Activated naive CD4-positive, alpha-beta T cell treated with anti-CD3 and anti-CD28 coated beads for 36 hours (primary cell): Measurements from ENCODE around the gene PPP1R3E. TPM values are rescaled to one million over a fixed set of nuclear protein-coding genes. Genes with fewer than 3 reads are reported as not detected.
A peak's percentile ranks its signal among the peaks of the same experiment; 100 is the strongest.

Experiments
- CTCF ChIA-PET: fragments of 350-600 bp; sonication (Branson Sonifier 250); formaldehyde crosslinking; loops from one replicate; lab custom pipeline; 2021; ENCODE audit warnings: antibody characterized with exemption; lab: Charles Lee
- DNase-seq: peaks from one replicate; pipeline ENCODE4 v3.0.0-alpha.2; 2020
- H3K27ac Mint-ChIP-seq: one replicate; pipeline ENCODE4 v1.8.0; 2021; ENCODE audit warnings: mild to moderate bottlenecking, mixed read lengths
- H3K27me3 Mint-ChIP-seq: one replicate; pipeline ENCODE4 v1.8.0; 2021; ENCODE audit warnings: low read depth, mixed read lengths
- H3K36me3 Mint-ChIP-seq: one replicate; pipeline ENCODE4 v1.8.0; 2021; ENCODE audit warnings: low read depth, mixed read lengths
- H3K4me1 Mint-ChIP-seq: one replicate; pipeline ENCODE4 v1.8.0; 2021; ENCODE audit warnings: low read depth, mixed read lengths
- H3K4me3 Mint-ChIP-seq: one replicate; pipeline ENCODE4 v1.8.0; 2021; ENCODE audit warnings: mild to moderate bottlenecking, moderate library complexity, mixed read lengths
- H3K9me3 Mint-ChIP-seq: one replicate; pipeline ENCODE4 v1.8.0; 2021; ENCODE audit warnings: mixed read lengths
- intact Hi-C: fragments of 100-400 bp; cut with micrococcal nuclease; formaldehyde crosslinking; loops from one replicate; pipeline ENCODE4 v1.15.1; 2023
- total RNA-seq, 2 experiments: library from RNA; stranded (reverse); gene quantifications; one replicate each; pipeline ENCODE4 v1.2.3, GENCODE V29; 2021

The PPP1R3E gene, protein sequence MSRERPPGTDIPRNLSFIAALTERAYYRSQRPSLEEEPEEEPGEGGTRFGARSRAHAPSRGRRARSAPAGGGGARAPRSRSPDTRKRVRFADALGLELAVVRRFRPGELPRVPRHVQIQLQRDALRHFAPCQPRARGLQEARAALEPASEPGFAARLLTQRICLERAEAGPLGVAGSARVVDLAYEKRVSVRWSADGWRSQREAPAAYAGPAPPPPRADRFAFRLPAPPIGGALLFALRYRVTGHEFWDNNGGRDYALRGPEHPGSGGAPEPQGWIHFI
- total RNA-seq: 10 to 100 TPM; 14.7 to 15.8 TPM

GRCh38 chr14:23302290-23303225 is at the start of gene PPP1R3E:
Gene PPP1R3E, minus strand, starts transcription at chr14:23302859. Its CDS starts 283 bp downstream, at chr14:23302576.
- Mint-ChIP-seq H3K36me3 (peaks cover 5% of the 10 kb centered on the region), H3K9me3 (no peaks in the 10 kb centered on the region), H3K4me3 (peak within 1 kb of the TSS; percentile 90), H3K27me3 (peaks cover 18% of the 10 kb centered on the region), H3K4me1 (peaks cover 12% of the 10 kb centered on the region), H3K27ac (peak within 1 kb of the TSS; percentile 92)
- peak; percentile 93 for DNase-seq
- intact Hi-C loops: loop anchor here (1.0 to 10.0 kb wide), 3 partner anchors 320 to 812 kb away; partner anchors contain the start of genes AJUBA, DCAF11, LRP10 and NRL
- CTCF ChIA-PET: interaction anchor here (0.5 to 5.1 kb wide), 7 partner anchors 10 to 78 kb away, joined by 3 to 66 read pairs (median 5); partner anchors contain the start of genes HOMEZ and PABPN1

GRCh38 chr14:23351681-23352505 is 49.2 kb upstream of the PPP1R3E start:
- Mint-ChIP-seq H3K9me3 (no peaks in the 10 kb centered on the region), H3K4me3 (peak overlapping the region; percentile 71), H3K36me3 (no peaks in the 10 kb centered on the region), H3K27me3 (peaks cover 4% of the 10 kb centered on the region), H3K27ac (no peak overlapping the region), H3K4me1 (peaks cover 6% of the 10 kb centered on the region)
- no peak for DNase-seq
- intact Hi-C loops: loop anchor here (1.0 to 2.0 kb wide), 2 partner anchors 23 to 30 kb away; no protein-coding TSS in a partner anchor
- CTCF ChIA-PET: interaction anchor here (0.6 to 1.5 kb wide), 5 partner anchors 9 to 293 kb away, joined by 3 to 4 read pairs (median 3); no protein-coding TSS in a partner anchor

DNA sequence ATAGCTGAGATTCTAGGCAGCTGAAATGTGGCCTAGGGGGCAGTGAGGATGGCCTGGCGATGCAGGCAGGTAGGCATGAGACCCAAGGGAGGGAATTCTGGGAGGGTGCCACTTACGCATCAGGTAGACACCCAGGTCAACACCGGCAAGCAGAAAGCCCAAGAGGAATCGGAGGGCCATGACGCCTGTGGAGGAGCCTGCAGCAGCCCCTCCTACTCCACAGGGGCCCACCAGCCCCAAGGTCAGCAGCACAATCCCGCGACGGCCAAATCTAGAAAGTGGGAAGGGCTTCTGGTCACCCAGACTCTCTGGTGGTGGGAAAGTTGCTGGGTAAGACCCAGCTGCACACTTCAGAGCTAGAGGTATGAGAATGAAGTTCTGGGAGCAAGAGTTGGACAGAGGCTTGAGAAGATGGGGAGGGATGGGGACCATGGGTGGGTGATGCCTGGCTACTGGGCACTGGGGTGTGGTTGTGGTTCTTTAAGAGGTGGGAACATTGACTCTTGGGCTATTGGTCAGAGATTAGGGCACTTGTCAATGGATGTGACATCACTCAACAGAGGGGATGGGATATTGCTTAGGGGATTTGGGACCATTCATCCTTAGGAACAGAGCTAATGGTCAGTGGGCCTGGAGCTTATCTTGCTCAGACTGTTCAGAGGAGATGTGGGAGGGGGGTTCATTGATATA is 46.6 kb upstream of the PPP1R3E start:
- H3K4me3 Mint-ChIP-seq: no peak overlapping the region
- peaks cover 4% of the 10 kb centered on the region for H3K27me3 Mint-ChIP-seq
- CTCF ChIA-PET: no interaction called here
- DNase-seq: no peak
- no peaks in the 10 kb centered on the region for H3K9me3 Mint-ChIP-seq
- H3K36me3 Mint-ChIP-seq: no peaks in the 10 kb centered on the region
- H3K27ac Mint-ChIP-seq: no peak overlapping the region
- peaks cover 6% of the 10 kb centered on the region for H3K4me1 Mint-ChIP-seq
- intact Hi-C loops: no loop called here

GRCh38 chr14:23348297-23348655 is 45.6 kb upstream of the PPP1R3E start:
- Mint-ChIP-seq H3K4me3 (no peak overlapping the region), H3K9me3 (no peaks in the 10 kb centered on the region), H3K4me1 (peaks cover 6% of the 10 kb centered on the region), H3K36me3 (no peaks in the 10 kb centered on the region), H3K27me3 (peaks cover under 1% of the 10 kb centered on the region), H3K27ac (no peak overlapping the region)
- DNase-seq: no peak
- CTCF ChIA-PET: interaction anchor here (1.1 kb wide), 1 partner anchor 18 kb away, joined by 3 read pairs; no protein-coding TSS in a partner anchor
- intact Hi-C loops: no loop called here

DNA sequence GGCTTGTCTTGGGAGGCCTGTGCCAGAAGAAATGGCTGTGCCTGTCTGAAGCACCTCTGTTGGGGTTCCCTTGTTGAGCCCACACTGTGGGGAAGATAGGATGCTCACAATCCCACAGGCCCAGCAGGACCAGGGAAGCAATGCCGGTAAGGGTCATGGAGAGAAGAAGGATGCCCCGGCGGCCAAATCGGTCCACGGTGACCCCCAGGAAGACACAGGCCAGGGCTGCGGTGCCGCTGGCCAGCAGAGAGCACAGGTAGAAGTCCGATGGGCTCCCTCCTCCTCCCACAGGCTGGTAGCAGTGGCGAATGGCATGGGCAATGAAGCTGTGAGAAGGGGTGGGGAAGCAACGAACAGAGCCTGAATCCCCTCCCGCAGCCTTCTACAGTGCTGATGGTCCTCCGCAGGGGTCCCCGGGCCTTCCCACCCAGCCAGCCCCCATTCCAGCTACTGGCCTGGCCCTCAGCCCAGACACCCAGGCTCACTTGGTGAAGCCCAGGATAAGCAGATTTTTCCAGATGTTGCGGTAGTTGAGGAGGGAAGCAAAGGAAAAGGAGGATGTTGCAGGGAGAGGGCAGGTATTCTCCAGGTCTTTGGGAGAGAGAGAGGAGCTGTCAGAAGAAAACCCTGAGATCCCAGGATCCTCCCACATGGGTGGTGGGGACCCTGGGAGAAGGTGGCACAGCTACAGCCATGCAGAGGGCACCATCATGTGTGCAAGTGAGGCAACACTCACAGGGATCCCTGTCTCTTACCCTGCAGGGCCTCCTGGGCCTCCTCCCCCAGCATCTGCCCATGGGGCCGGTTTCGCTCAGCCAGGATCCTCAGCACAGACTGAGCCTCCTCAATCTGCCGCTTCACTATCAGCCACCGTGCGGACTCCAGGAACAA is 45.0 kb upstream of the PPP1R3E start:
- Mint-ChIP-seq H3K4me1 (peaks cover 3% of the 10 kb centered on the region), H3K36me3 (no peaks in the 10 kb centered on the region), H3K4me3 (no peak overlapping the region), H3K27ac (no peak overlapping the region), H3K9me3 (no peaks in the 10 kb centered on the region), H3K27me3 (no peaks in the 10 kb centered on the region)
- intact Hi-C loops: no loop called here
- DNase-seq: no peak
- CTCF ChIA-PET: interaction anchor here (0.9 to 1.1 kb wide), 2 partner anchors 18 to 32 kb away, joined by 3 read pairs; no protein-coding TSS in a partner anchor

DNA sequence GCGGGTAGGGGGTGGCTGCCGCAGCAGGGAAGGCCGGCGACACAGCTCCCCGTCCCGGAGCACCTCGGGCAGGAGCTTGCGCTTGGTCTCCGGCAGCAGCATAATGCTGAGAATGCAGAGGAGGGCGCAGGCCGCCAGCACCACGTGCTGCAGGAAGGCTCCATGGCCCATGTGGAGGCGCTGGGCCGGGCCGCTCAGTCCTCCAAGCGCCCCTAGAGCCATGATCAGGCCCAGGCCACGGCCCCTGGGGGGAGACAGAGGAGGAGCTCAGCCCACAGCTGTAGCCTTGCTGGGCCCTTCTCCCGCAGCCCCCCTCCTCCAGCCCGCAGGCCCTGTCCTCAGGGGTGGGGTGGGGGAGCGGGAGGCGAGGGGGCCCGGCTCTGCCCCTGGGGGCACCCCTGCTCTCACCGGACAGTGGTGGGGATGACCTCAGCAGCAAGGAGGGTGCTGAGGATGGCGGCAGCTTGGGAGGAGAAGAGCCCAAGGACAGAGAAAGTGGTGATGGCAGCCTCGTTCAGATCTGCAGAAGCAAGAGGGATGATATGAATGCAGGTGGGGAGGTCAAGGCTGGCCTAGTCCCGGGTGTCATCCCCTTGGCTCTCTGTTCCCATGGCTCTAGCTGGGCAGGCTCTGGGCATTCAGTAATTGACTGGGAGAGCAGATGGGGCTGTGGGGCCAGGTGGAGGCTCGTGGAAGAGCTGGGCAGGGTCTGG is 44.2 kb upstream of the PPP1R3E start:
- H3K4me3 Mint-ChIP-seq: no peak overlapping the region

DNA sequence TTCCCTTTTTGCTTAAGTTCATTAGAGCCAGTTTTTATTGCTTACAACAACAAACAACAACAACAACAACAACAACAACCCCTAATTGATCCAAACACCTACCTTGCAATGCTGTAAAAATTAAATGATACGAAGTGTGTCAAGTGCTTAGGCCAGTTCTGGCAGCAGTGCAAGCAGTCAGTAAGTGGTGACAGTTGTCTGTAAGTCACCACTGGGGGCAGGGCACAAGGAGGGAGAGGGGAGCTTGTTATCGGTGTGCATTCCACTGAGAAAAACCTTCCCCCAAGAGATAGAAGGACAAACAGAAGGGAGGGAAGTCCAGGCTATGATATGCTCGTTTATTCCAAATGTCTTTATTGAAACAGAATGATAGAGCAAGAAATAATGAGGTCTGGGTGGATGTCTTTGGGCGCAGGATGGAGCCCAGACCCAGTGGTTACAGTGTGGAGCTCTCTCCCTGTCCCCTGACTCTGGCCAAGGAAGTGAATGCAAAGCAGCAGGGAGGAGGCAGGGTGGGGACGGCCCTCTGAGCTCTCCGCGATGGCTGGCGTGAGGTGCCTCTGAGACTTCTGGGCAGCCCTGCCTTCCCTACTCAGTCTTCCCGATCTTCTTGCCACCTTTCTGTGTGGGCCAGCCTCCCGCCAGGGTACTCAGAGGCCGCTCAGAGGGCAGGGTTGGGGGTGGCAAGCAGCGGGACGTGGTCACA is 43.5 kb upstream of the PPP1R3E start:
- no peak overlapping the region for H3K27ac Mint-ChIP-seq
- H3K4me1 Mint-ChIP-seq: peaks cover under 1% of the 10 kb centered on the region
- no peaks in the 10 kb centered on the region for H3K9me3 Mint-ChIP-seq
- H3K36me3 Mint-ChIP-seq: no peaks in the 10 kb centered on the region
- intact Hi-C loops: no loop called here
- no peak overlapping the region for H3K4me3 Mint-ChIP-seq
- CTCF ChIA-PET: interaction anchor here (1.0 to 1.3 kb wide), 4 partner anchors 15 to 36 kb away, joined by 3 to 9 read pairs (median 4); no protein-coding TSS in a partner anchor
- DNase-seq: no peak
- H3K27me3 Mint-ChIP-seq: no peaks in the 10 kb centered on the region

More for the DNA sequence above, 44.2 kb upstream of the PPP1R3E start:
- CTCF ChIA-PET: interaction anchor here (0.9 kb wide), 1 partner anchor 33 kb away, joined by 3 read pairs; no protein-coding TSS in a partner anchor
- Mint-ChIP-seq H3K27me3 (no peaks in the 10 kb centered on the region), H3K4me1 (peaks cover 3% of the 10 kb centered on the region), H3K9me3 (no peaks in the 10 kb centered on the region), H3K36me3 (no peaks in the 10 kb centered on the region), H3K27ac (no peak overlapping the region)
- intact Hi-C loops: no loop called here
- no peak for DNase-seq

DNA sequence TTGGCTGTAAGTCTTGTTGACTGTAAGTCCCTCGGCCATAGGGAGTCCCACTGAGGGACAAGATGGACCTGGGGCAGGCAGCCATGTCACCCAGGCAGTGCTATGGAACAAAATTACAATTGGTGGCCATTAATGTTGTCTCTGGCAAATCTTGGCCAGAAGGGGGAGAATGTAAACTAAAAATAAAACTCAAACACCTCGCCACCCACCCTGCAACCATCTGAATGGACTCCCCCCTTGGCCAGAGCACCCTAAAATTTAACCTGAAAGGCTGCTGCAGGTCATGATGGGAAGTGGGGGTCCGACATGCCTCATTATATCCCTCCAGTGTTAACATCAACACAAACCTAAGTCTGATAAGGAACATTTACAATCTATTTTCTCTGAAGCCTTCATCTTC is 41.8 kb upstream of the PPP1R3E start:
- CTCF ChIA-PET: no interaction called here
- H3K27me3 Mint-ChIP-seq: peaks cover 2% of the 10 kb centered on the region
- H3K4me3 Mint-ChIP-seq: no peak overlapping the region
- H3K36me3 Mint-ChIP-seq: peaks cover 1% of the 10 kb centered on the region
- no peak for DNase-seq
- H3K27ac Mint-ChIP-seq: no peak overlapping the region
- no peaks in the 10 kb centered on the region for H3K9me3 Mint-ChIP-seq
- no peaks in the 10 kb centered on the region for H3K4me1 Mint-ChIP-seq
- intact Hi-C loops: no loop called here

- intact Hi-C loops: no loop called here
- Mint-ChIP-seq H3K27ac (no peak overlapping the region), H3K9me3 (no peaks in the 10 kb centered on the region), H3K4me1 (no peaks in the 10 kb centered on the region), H3K4me3 (no peak overlapping the region), H3K27me3 (peaks cover 5% of the 10 kb centered on the region), H3K36me3 (peaks cover 1% of the 10 kb centered on the region)
- CTCF ChIA-PET: interaction anchor here (0.9 kb wide), 1 partner anchor 41 kb away, joined by 3 read pairs; no protein-coding TSS in a partner anchor
- DNase-seq: no peak
Measured at GRCh38 chr14:23339506-23340268, 37.0 kb upstream of the PPP1R3E start.
